Measurements from ENCODE around the gene PRSS36. TPM values are rescaled to one million over a fixed set of nuclear protein-coding genes. Genes with fewer than 3 reads are reported as not detected.
"Not testable (repeated sequence)": the region's sequence is repeated elsewhere in the genome, so short reads cannot be mapped to it uniquely, and the experiment has no call there.

Gene PRSS36
- total RNA-seq, 1 donor, result 1.1 TPM

DNA sequence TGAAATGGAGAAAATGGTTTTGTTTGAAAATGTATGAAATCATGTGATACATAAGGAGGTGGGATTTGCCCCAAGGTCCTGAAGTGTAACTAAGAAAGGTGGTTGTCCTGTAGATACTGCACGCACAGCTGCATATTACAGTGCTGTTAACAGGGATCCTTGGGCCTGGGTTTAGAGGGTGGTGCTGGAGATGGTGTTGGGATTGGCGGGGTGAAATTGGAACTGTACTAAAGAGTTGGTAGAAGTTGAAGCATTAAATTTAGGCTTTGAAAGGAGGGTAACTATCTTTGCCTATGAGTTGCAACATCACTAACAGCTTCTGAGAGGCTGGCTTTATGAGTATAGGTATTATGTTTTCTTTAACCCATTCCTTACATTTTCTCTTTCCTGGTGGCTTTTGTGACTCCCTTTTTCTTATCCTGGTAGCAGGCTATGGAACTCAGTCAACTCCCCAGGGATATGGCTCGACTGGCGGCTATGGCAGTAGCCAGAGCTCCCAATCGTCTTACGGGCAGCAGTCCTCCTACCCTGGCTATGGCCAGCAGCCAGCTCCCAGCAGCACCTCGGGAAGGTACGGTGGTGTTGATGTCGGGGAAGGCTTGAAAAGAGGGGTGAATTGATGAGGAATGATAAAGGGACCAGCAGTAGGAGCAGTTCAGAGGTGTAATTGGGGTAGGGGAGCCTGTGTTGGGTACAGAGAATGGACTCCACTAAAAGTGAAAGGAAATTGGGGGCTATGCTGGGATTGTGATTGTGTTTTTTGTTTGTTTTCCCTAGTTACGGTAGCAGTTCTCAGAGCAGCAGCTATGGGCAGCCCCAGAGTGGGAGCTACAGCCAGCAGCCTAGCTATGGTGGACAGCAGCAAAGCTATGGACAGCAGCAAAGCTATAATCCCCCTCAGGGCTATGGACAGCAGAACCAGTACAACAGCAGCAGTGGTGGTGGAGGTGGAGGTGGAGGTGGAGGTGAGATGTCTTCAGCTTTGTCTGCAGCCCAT, 33.9 kb upstream of the PRSS36 start:
- TF ChIP-seq, protein P1, sequence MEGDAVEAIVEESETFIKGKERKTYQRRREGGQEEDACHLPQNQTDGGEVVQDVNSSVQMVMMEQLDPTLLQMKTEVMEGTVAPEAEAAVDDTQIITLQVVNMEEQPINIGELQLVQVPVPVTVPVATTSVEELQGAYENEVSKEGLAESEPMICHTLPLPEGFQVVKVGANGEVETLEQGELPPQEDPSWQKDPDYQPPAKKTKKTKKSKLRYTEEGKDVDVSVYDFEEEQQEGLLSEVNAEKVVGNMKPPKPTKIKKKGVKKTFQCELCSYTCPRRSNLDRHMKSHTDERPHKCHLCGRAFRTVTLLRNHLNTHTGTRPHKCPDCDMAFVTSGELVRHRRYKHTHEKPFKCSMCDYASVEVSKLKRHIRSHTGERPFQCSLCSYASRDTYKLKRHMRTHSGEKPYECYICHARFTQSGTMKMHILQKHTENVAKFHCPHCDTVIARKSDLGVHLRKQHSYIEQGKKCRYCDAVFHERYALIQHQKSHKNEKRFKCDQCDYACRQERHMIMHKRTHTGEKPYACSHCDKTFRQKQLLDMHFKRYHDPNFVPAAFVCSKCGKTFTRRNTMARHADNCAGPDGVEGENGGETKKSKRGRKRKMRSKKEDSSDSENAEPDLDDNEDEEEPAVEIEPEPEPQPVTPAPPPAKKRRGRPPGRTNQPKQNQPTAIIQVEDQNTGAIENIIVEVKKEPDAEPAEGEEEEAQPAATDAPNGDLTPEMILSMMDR (IDR thresholded peaks at IDR 0.05; ENCODE audit: insufficient read depth, low read length), result no peak
- peak overlapping the region; percentile 39 for H3K4me3 ChIP-seq (ENCODE audit: low read depth, low read length)
- DNase-seq (ENCODE audit: low read depth), result no peak

- no peak for DNase-seq (ENCODE audit: low read depth)
- TF ChIP-seq, protein P1 (IDR thresholded peaks at IDR 0.05; ENCODE audit: insufficient read depth, low read length), result no peak
- peak overlapping the region; percentile 96 for H3K4me3 ChIP-seq (ENCODE audit: low read depth, low read length)
These were observed 32.5 kb upstream of the PRSS36 start for GRCh38 chr16:31182391-31182790.

DNA sequence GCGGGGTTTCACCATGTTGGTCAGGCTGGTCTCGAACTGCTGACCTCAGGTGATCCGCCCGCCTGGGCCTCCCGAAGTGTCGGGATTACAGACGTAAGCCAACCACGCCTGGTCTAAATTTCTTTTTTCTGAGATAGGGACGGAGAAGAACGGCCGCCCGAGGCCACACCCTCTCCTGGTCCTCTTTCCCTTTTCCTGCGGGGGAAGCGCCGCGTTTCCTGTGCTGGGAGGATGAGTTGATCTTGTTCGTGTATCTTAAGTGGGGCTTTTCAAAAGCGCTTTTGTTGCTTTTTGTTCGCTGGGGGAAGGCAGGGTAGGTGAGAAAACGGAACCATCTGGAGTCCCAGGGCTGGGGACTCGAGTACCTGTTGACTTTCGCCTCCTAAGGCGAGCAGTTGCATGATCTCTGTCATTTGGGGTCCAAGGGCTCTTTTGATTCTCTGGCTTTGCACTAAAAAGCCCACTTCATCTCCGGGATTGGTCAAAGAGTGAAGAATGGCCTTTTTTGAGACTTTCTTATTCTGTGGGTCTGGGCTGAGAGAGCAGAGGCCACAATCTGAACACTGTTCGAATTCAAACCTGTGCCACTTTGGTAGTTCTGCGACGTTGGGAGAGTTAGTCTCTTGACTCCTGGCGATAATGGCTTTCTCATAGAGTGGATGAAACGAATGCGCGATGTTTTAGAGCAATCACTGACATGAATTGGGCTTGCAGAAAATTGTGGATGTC, 31.4 kb upstream of the PRSS36 start:
- H3K4me3 ChIP-seq (ENCODE audit: low read depth, low read length), result peak overlapping the region; percentile 96
- TF ChIP-seq, protein P1 (IDR thresholded peaks at IDR 0.05; ENCODE audit: insufficient read depth, low read length), result no peak
- no peak for DNase-seq (ENCODE audit: low read depth)

- peak; percentile 90 for DNase-seq (ENCODE audit: low read depth)
- TF ChIP-seq, protein P1 (IDR thresholded peaks at IDR 0.05; ENCODE audit: insufficient read depth, low read length), result no peak
- peak within 1 kb of the TSS; percentile 96 for H3K4me3 ChIP-seq (ENCODE audit: low read depth, low read length)
These were observed 30.0 kb upstream of the PRSS36 start, which contains the start of gene FUS for GRCh38 chr16:31179747-31180459. TSS of gene FUS (plus strand) at chr16:31180139. CDS start at chr16:31180215, 76 bp downstream.

GRCh38 chr16:31179219-31179746, 29.4 kb upstream of the PRSS36 start:
- DNase-seq (ENCODE audit: low read depth), result no peak
- TF ChIP-seq, protein P1 (IDR thresholded peaks at IDR 0.05; ENCODE audit: insufficient read depth, low read length), result no peak
- H3K4me3 ChIP-seq (ENCODE audit: low read depth, low read length), result peak overlapping the region; percentile 96

- no peak overlapping the region for H3K4me3 ChIP-seq (ENCODE audit: low read depth, low read length)
- no peak for DNase-seq (ENCODE audit: low read depth)
- TF ChIP-seq, protein P1 (IDR thresholded peaks at IDR 0.05; ENCODE audit: insufficient read depth, low read length), result no peak
These were observed 27.3 kb upstream of the PRSS36 start for GRCh38 chr16:31177136-31177535.

GRCh38 chr16:31170048-31170447, 20.2 kb upstream of the PRSS36 start:
- H3K4me3 ChIP-seq (ENCODE audit: low read depth, low read length); DNase-seq (ENCODE audit: low read depth): not testable (repeated sequence)

All from fibroblast of the aortic adventitia (primary cell).